Neuronal stem cell (in vitro differentiated cells): ENCODE results near the gene PRORP.

Experiments used
- DNase-seq: peaks from one replicate; pipeline ENCODE4 v3.0.0-alpha.2; 2013; ENCODE audit warnings: low spot score
- H2AFZ ChIP-seq: one replicate; pipeline ENCODE4 v1.6.1; 2013; ENCODE audit warnings: mild to moderate bottlenecking, low read length, inconsistent platforms
- H2AK5ac ChIP-seq: 2 replicates; pipeline ENCODE4 v1.6.1; 2013; ENCODE audit warnings: low read depth, mild to moderate bottlenecking, inconsistent platforms, low read length, moderate library complexity, mixed read lengths
- H2BK120ac ChIP-seq: 2 replicates; pipeline ENCODE4 v1.6.1; 2013; ENCODE audit warnings: low read depth, mild to moderate bottlenecking, inconsistent platforms, low read length, moderate library complexity, mixed read lengths
- H2BK12ac ChIP-seq: one replicate; pipeline ENCODE4 v1.6.1; 2013; ENCODE audit warnings: low read length, inconsistent platforms
- H2BK15ac ChIP-seq: 2 replicates; pipeline ENCODE4 v1.6.1; 2013; ENCODE audit warnings: mild to moderate bottlenecking, low read length, inconsistent platforms, mixed read lengths
- H2BK5ac ChIP-seq: one replicate; pipeline ENCODE4 v1.6.1; 2013; ENCODE audit warnings: inconsistent platforms, mild to moderate bottlenecking, low read length, moderate library complexity
- H3K14ac ChIP-seq: one replicate; pipeline ENCODE4 v1.6.1; 2013; ENCODE audit warnings: low read length, inconsistent platforms
- H3K18ac ChIP-seq: 2 replicates; pipeline ENCODE4 v1.6.1; 2013; ENCODE audit warnings: low read length, inconsistent platforms
- H3K23ac ChIP-seq: 2 replicates; pipeline ENCODE4 v1.6.1; 2013; ENCODE audit warnings: low read depth, mild to moderate bottlenecking, mixed read lengths, low read length, inconsistent platforms; ENCODE audit not compliant: poor library complexity
- H3K27ac ChIP-seq: replicated peaks from 3 replicates; pipeline ENCODE4 v1.5.1; 2013; ENCODE audit warnings: low read length, inconsistent platforms
- H3K27me3 ChIP-seq, 3 experiments: 2 replicates each; pipeline ENCODE4 v1.6.1; 2013; ENCODE audit warnings: low read length in 3 of 3, mild to moderate bottlenecking in 2 of 3, inconsistent platforms in 1 of 3, low read depth in 1 of 3, mixed read lengths in 1 of 3, moderate library complexity in 1 of 3; ENCODE audit not compliant: control insufficient read depth in 3 of 3, insufficient read depth in 3 of 3
- H3K36me3 ChIP-seq, 2 donors: replicated peaks in 1 of 2; 2 replicates each; pipeline ENCODE4 v1.6.1; 2013; ENCODE audit warnings: low read length in 2 of 2; ENCODE audit not compliant: control insufficient read depth in 2 of 2, insufficient read depth in 2 of 2
- H3K4ac ChIP-seq: 2 replicates; pipeline ENCODE4 v1.6.1; 2013; ENCODE audit warnings: inconsistent platforms, mild to moderate bottlenecking, low read length, moderate library complexity
- H3K4me1 ChIP-seq, 2 donors: 1 replicate in 1 of 2; 2 replicates in 1 of 2; pipeline ENCODE4 v1.6.1; 2013; ENCODE audit warnings: low read length in 2 of 2, low read depth in 1 of 2; ENCODE audit not compliant: control insufficient read depth in 2 of 2, insufficient read depth in 1 of 2
- H3K4me2 ChIP-seq: one replicate; pipeline ENCODE4 v1.6.1; 2013; ENCODE audit warnings: mild to moderate bottlenecking, low read length, inconsistent platforms; ENCODE audit not compliant: insufficient read depth, poor library complexity, severe bottlenecking
- H3K4me3 ChIP-seq, 2 donors: 2 replicates each; pipeline ENCODE4 v1.5.1; 2013; ENCODE audit warnings: low read length in 2 of 2, mild to moderate bottlenecking in 2 of 2, inconsistent platforms in 1 of 2, moderate library complexity in 1 of 2
- H3K79me1 ChIP-seq: one replicate; pipeline ENCODE4 v1.6.1; 2013; ENCODE audit warnings: low read depth, mild to moderate bottlenecking, inconsistent platforms, low read length, moderate library complexity
- H3K9ac ChIP-seq: one replicate; pipeline ENCODE4 v1.6.1; 2013; ENCODE audit warnings: mild to moderate bottlenecking, low read depth, low read length, inconsistent platforms; ENCODE audit not compliant: poor library complexity
- H3K9me3 ChIP-seq, 2 donors: replicated peaks in 1 of 2; 2 replicates each; pipeline versions ENCODE3 to v1.6.1; 2013; ENCODE audit warnings: low read length in 2 of 2, mild to moderate bottlenecking in 2 of 2, inconsistent platforms in 1 of 2, low read depth in 1 of 2, mixed read lengths in 1 of 2, moderate library complexity in 1 of 2; ENCODE audit not compliant: control insufficient read depth in 2 of 2, insufficient read depth in 1 of 2
- H4K8ac ChIP-seq: one replicate; pipeline ENCODE4 v1.6.1; 2013; ENCODE audit warnings: low read depth, mild to moderate bottlenecking, inconsistent platforms, low read length, moderate library complexity
- H4K91ac ChIP-seq: one replicate; pipeline ENCODE4 v1.6.1; 2013; ENCODE audit warnings: low read length, low read depth, mild to moderate bottlenecking, inconsistent platforms; ENCODE audit not compliant: poor library complexity
- WGBS, 2 donors: extraction: QIAGEN DNeasy Blood & Tissue Kit; methylation state at CpG; one replicate each; pipeline ENCODE4 v1.1.7; 2013; ENCODE audit warnings: missing lambda C conversion rate in 2 of 2, mixed read lengths in 1 of 2; ENCODE audit not compliant: insufficient read length in 2 of 2, insufficient replicate concordance in 1 of 2; ENCODE audit errors: extremely low coverage in 2 of 2; 5-methylcytosine and 5-hydroxymethylcytosine counted together

Gene PRORP

DNA sequence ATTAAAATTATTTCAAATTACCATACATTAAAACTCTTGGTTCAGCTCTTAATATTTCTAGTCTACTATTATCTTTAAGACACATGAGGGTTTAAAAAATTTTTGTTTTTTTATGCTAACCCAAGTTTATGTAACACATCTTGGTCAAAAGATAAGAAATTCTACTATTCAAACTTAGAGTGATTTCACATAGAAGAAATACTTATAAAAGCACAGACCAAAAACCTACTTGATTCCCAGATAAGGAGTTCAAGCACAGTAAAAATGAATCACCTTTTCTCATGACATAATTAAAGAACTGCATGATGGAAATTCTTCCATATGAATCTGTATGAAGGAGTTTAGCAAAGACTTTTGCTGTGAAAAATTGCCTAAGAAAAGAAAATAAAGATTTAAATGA is 14.5 kb upstream of the PRORP start:
- Histone ChIP-seq H2AFZ (no peak overlapping the region), H4K91ac (no peak overlapping the region), H3K4me2 (no peak overlapping the region), H4K8ac (no peak overlapping the region), H3K9ac (no peak overlapping the region), H3K27ac (no peak overlapping the region), H3K4me3 (no peak overlapping the region), H3K27me3 (no peaks in the 10 kb centered on the region), H2BK12ac (no peak overlapping the region), H3K4ac (no peak overlapping the region), H3K23ac (no peak overlapping the region), H3K36me3 (peaks cover 9 to 96% of the 10 kb centered on the region in 2 donors), H2BK15ac (no peak overlapping the region), H3K14ac (no peak overlapping the region), H3K18ac (no peak overlapping the region), H2AK5ac (no peak overlapping the region), H3K79me1 (no peaks in the 10 kb centered on the region), H3K4me1 (no peaks in the 10 kb centered on the region), H3K9me3 (peaks cover 4 to 8% of the 10 kb centered on the region in 2 donors), H2BK5ac (no peak overlapping the region), H2BK120ac (no peak overlapping the region)
- DNase-seq = no peak

DNA sequence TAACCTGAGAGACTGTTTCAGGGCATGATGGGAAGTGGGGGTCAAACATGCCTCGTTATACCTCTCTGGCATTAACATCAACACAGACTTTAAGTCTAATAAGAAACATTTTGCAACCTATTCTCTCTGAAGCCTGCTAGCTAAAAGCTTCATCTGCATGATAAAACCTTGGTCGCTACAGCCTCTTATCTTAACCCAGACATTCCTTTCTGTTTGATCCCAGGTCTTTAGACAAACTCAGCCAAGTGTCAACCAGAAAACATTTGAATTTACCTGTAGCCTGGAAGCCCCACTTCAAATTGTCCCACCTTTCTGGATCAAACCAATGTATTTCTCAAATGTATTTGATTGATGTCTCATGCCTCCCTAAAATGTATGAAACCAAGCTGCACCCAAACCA is 9.7 kb upstream of the PRORP start:
- H3K9me3 ChIP-seq = peaks cover 4 to 8% of the 10 kb centered on the region in 2 donors
- no peak overlapping the region for H3K23ac ChIP-seq
- no peaks in the 10 kb centered on the region for H3K79me1 ChIP-seq
- H2BK120ac ChIP-seq = no peak overlapping the region
- peaks cover 12 to 99% of the 10 kb centered on the region in 2 donors for H3K36me3 ChIP-seq
- no peak overlapping the region for H2AK5ac ChIP-seq
- no peak overlapping the region for H3K4me3 ChIP-seq
- DNase-seq = no peak
- no peak overlapping the region for H3K4ac ChIP-seq
- H2BK12ac ChIP-seq = no peak overlapping the region
- no CpG with 5 or more reads among the region's 2 CpGs for WGBS, 2 donors
- H3K4me2 ChIP-seq = no peak overlapping the region
- no peaks in the 10 kb centered on the region for H3K27me3 ChIP-seq
- H2BK15ac ChIP-seq = no peak overlapping the region
- H3K9ac ChIP-seq = no peak overlapping the region
- no peak overlapping the region for H2AFZ ChIP-seq
- H3K14ac ChIP-seq = no peak overlapping the region
- no peak overlapping the region for H3K18ac ChIP-seq
- no peak overlapping the region for H4K91ac ChIP-seq
- H4K8ac ChIP-seq = no peak overlapping the region
- H3K27ac ChIP-seq = no peak overlapping the region
- H2BK5ac ChIP-seq = no peak overlapping the region
- H3K4me1 ChIP-seq = no peaks in the 10 kb centered on the region

DNA sequence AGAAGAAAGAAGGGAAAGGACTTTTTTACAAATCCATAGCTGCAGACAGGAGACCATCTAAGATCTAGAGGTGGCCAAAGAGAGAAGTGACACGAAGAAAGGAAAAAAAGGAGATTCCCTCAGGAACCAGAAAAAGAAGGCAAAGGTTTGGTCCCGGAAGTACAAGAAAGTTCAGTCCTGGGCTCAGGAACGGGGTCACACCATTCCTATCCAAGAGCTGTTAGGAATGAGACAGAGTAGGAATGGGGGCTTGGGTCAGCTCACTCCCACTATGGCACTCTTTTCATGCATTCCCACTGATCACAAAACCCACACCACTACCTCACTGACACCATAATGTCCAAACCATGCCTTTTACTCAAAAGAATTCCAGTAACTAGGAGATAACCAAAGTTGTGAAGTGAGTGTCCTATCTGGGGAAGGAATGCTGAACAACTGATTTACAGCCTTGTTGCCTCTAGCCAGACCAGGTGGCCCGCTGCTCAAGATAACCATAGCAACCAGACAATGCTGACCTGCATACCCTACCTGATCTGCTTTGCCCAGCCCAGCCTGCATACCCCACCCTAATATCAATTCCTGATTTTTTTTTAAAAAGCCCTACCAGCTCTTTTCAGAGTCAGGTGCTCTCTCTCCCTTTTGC is 8.9 kb upstream of the PRORP start:
- no peaks in the 10 kb centered on the region for H3K79me1 ChIP-seq
- H2BK5ac ChIP-seq = no peak overlapping the region
- H3K27me3 ChIP-seq = no peaks in the 10 kb centered on the region
- no peaks in the 10 kb centered on the region for H3K4me1 ChIP-seq
- no peak overlapping the region for H2BK15ac ChIP-seq
- peaks cover 12 to 98% of the 10 kb centered on the region in 2 donors for H3K36me3 ChIP-seq
- no peak overlapping the region for H2AFZ ChIP-seq
- no peak overlapping the region for H3K4ac ChIP-seq
- H3K9me3 ChIP-seq = peaks cover 4 to 8% of the 10 kb centered on the region in 2 donors
- WGBS, 2 donors = no CpG with 5 or more reads among the region's 4 CpGs
- H3K27ac ChIP-seq = no peak overlapping the region
- H3K14ac ChIP-seq = no peak overlapping the region
- no peak overlapping the region for H3K4me2 ChIP-seq
- no peak overlapping the region for H3K23ac ChIP-seq
- H4K8ac ChIP-seq = no peak overlapping the region
- H2BK120ac ChIP-seq = no peak overlapping the region
- H4K91ac ChIP-seq = no peak overlapping the region
- no peak for DNase-seq
- no peak overlapping the region for H2BK12ac ChIP-seq
- H2AK5ac ChIP-seq = no peak overlapping the region
- no peak overlapping the region for H3K18ac ChIP-seq
- H3K4me3 ChIP-seq = no peak overlapping the region
- H3K9ac ChIP-seq = no peak overlapping the region

DNA sequence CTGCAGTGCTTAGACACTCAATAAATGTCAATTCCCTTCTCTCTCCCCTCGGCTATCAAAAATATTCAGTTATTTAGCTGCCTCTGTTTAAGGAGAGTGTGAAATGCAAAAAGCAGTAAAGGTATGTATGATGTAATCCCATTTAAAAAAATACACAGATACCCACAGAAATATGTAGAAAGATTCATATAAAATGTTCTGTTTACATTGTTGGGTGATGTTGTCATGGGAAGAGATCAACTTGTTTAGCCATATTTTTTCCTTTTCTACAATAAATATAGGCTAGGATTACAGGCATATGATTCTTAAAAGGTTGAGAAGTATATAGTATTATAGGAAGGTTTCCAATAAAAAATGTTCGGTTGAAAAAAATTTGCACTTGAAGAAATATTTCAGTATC is 8.3 kb upstream of the PRORP start:
- no peak overlapping the region for H3K9ac ChIP-seq
- H3K27ac ChIP-seq = no peak overlapping the region
- H4K91ac ChIP-seq = no peak overlapping the region
- no peak overlapping the region for H3K4me3 ChIP-seq
- H3K23ac ChIP-seq = no peak overlapping the region
- no peak overlapping the region for H4K8ac ChIP-seq
- DNase-seq = no peak
- WGBS, 2 donors = 100% methylated on average over 1 of the region's 2 CpGs; no CpG with 5 or more reads in 1 of the 2 donors
- no peak overlapping the region for H3K4me2 ChIP-seq
- no peak overlapping the region for H2BK120ac ChIP-seq
- H2BK5ac ChIP-seq = no peak overlapping the region
- no peaks in the 10 kb centered on the region for H3K4me1 ChIP-seq
- no peak overlapping the region for H2AFZ ChIP-seq
- peaks cover 12 to 97% of the 10 kb centered on the region in 2 donors for H3K36me3 ChIP-seq
- no peak overlapping the region for H3K4ac ChIP-seq
- H3K14ac ChIP-seq = no peak overlapping the region
- H2AK5ac ChIP-seq = no peak overlapping the region
- H3K27me3 ChIP-seq = no peaks in the 10 kb centered on the region
- no peak overlapping the region for H3K18ac ChIP-seq
- peaks cover 4 to 8% of the 10 kb centered on the region in 2 donors for H3K9me3 ChIP-seq
- H3K79me1 ChIP-seq = no peaks in the 10 kb centered on the region
- H2BK12ac ChIP-seq = no peak overlapping the region
- H2BK15ac ChIP-seq = no peak overlapping the region
